Measurements from ENCODE around the gene GRIA4.

GRIA4 gene

GRCh38 chr11:105579111-105579510, 30.8 kb upstream of the GRIA4 start:
- TF ChIP-seq POLR2AphosphoS5 (IDR thresholded peaks at IDR 0.05; ENCODE audit: low read depth, low read length): no peak

DNA sequence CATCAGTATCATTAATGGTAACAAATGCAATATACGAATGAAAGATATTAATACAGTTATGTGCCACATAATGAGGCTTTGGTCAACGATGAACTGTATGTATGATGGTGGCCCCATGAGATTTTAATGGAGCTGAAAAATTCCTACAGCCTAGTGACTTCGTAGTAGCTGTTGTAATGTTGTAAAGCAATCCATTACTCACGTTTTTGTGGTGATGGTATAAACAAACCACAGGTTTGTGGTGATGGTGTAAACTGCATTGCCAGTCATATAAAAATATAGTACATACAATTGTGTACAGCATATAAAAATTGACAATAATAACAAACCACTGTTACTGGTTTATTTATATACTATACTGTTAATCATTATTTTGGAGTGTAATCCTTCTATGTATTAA, 27.4 kb upstream of the GRIA4 start:
- TF ChIP-seq SIN3A (IDR thresholded peaks at IDR 0.05; ENCODE audit: borderline replicate concordance, insufficient read depth, low read length) (no peak), FOXP2 (optimal IDR thresholded peaks at IDR 0.05; ENCODE audit: borderline replicate concordance, extremely low read depth, extremely low read length, insufficient read depth) (no peak), TAF1 (IDR thresholded peaks at IDR 0.05; ENCODE audit: borderline replicate concordance, insufficient read depth, low read length) (no peak), POLR2AphosphoS5 (IDR thresholded peaks at IDR 0.05; ENCODE audit: low read depth, low read length) (no peak)
- TF ChIP-seq, protein P1, sequence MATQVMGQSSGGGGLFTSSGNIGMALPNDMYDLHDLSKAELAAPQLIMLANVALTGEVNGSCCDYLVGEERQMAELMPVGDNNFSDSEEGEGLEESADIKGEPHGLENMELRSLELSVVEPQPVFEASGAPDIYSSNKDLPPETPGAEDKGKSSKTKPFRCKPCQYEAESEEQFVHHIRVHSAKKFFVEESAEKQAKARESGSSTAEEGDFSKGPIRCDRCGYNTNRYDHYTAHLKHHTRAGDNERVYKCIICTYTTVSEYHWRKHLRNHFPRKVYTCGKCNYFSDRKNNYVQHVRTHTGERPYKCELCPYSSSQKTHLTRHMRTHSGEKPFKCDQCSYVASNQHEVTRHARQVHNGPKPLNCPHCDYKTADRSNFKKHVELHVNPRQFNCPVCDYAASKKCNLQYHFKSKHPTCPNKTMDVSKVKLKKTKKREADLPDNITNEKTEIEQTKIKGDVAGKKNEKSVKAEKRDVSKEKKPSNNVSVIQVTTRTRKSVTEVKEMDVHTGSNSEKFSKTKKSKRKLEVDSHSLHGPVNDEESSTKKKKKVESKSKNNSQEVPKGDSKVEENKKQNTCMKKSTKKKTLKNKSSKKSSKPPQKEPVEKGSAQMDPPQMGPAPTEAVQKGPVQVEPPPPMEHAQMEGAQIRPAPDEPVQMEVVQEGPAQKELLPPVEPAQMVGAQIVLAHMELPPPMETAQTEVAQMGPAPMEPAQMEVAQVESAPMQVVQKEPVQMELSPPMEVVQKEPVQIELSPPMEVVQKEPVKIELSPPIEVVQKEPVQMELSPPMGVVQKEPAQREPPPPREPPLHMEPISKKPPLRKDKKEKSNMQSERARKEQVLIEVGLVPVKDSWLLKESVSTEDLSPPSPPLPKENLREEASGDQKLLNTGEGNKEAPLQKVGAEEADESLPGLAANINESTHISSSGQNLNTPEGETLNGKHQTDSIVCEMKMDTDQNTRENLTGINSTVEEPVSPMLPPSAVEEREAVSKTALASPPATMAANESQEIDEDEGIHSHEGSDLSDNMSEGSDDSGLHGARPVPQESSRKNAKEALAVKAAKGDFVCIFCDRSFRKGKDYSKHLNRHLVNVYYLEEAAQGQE (IDR thresholded peaks at IDR 0.05; ENCODE audit: insufficient read depth in 1 of 2, low read depth in 2 of 2, low read length in 2 of 2): no peak

DNA sequence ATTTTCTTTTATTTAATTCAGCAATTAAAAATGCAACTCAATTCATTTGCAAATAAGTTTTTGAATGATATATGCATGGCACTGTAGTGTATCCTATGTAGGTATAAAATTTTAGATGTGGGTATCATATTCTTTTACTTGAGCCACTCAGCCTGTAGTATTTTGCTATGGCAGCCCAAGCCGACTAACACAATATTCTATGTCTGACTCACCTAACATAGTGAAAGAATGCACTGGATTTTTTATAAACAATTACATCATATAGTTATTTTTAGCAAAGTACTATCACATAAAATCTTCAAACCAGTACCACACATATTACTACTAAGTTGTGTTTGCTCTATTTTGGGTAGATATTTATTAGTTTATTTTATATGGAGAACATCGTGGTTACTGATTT, 21.9 kb upstream of the GRIA4 start:
- TF ChIP-seq TAF1 (IDR thresholded peaks at IDR 0.05; ENCODE audit: borderline replicate concordance, insufficient read depth, low read length): no peak
- TF ChIP-seq, protein P1 (IDR thresholded peaks at IDR 0.05; ENCODE audit: insufficient read depth in 1 of 2, low read depth in 2 of 2, low read length in 2 of 2): no peak
- no peak for TF ChIP-seq FOXP2 (optimal IDR thresholded peaks at IDR 0.05; ENCODE audit: borderline replicate concordance, extremely low read depth, extremely low read length, insufficient read depth)

DNA sequence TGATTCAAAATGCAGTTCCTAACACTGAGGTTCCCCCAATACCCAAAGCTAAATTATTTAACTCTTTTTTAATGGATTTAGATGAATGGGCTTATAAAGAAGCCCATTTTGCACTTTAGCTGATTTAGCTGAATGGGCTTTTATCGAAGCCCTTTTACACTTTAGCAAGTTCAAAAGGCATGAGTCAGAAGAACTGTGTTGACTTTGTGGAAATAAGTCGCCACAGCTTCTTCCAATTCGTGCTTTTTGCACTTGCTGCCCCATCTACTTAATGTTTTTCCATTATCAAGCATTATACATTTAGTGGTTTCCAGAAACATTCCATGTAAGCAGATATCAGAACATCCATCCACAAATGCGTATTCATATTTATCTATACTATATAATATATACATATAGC, 20.5 kb upstream of the GRIA4 start:
- TF ChIP-seq TAF1 (IDR thresholded peaks at IDR 0.05; ENCODE audit: borderline replicate concordance, insufficient read depth, low read length) (no peak), POLR2AphosphoS5 (IDR thresholded peaks at IDR 0.05; ENCODE audit: low read depth, low read length) (no peak), FOXP2 (optimal IDR thresholded peaks at IDR 0.05; ENCODE audit: borderline replicate concordance, extremely low read depth, extremely low read length, insufficient read depth) (no peak), SIN3A (IDR thresholded peaks at IDR 0.05; ENCODE audit: borderline replicate concordance, insufficient read depth, low read length) (no peak)
- TF ChIP-seq, protein P1 (IDR thresholded peaks at IDR 0.05; ENCODE audit: insufficient read depth in 1 of 2, low read depth in 2 of 2, low read length in 2 of 2): no peak

DNA sequence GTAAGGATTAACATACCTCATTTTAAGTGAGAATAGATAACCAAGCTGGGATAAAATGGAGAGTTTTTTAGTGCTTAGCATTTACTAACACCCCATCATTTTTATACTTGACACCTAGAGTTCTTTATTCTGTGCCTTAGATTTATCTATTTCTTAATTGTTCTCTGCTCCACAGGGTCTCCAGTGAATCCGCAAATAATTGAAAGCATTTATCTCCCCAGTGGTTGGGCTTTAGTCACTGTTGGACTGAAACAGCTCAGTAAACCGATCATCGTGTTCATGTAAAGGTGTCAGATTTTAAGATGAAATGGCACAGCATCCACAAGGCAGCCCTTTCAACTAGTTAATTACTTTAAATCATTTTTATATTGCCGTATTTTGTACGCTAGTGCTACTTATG, 17.8 kb upstream of the GRIA4 start:
- TF ChIP-seq TAF1 (IDR thresholded peaks at IDR 0.05; ENCODE audit: borderline replicate concordance, insufficient read depth, low read length) (no peak), POLR2AphosphoS5 (IDR thresholded peaks at IDR 0.05; ENCODE audit: low read depth, low read length) (no peak), SIN3A (IDR thresholded peaks at IDR 0.05; ENCODE audit: borderline replicate concordance, insufficient read depth, low read length) (no peak), FOXP2 (optimal IDR thresholded peaks at IDR 0.05; ENCODE audit: borderline replicate concordance, extremely low read depth, extremely low read length, insufficient read depth) (no peak)
- TF ChIP-seq, protein P1 (IDR thresholded peaks at IDR 0.05; ENCODE audit: insufficient read depth in 1 of 2, low read depth in 2 of 2, low read length in 2 of 2): no peak

Measured in PFSK-1 (cell line).